Posterior vena cava (tissue), 2 donors: ENCODE data around the gene OGG1. TPM values are rescaled to one million over a fixed set of nuclear protein-coding genes. Genes with fewer than 3 reads are reported as not detected.

Source experiments
- DNase-seq: peaks from one replicate; pipeline ENCODE4 v3.0.0-alpha.2; 2020; ENCODE audit warnings: low spot score
- intact Hi-C, 2 donors: fragments of 100-400 bp; cut with DNase I; formaldehyde crosslinking; loops; one replicate each; pipeline versions ENCODE4 v1.14.1 to v1.14.2; 2022 to 2023
- total RNA-seq, 2 donors: library from RNA; stranded (reverse); fragmentation: NEBNext Ultra II Directional; extraction: Animal tissue kit (Norgen Biotek cat#: 25700); gene quantifications; one replicate each; pipeline ENCODE4 v1.2.1, GENCODE V29; 2021
- donor health status: DM: yes; HTN: yes; CAD: no.
- donor health status: DM: yes; HTN: yes; CAD: no.

OGG1 gene
- total RNA-seq, 2 donors from 2014 or later = 15.4 to 23.4 TPM

GRCh38 chr3:9797196-9797945, 47.6 kb downstream of the OGG1 start:
- intact Hi-C loops = no loop called here
- no peak for DNase-seq

DNA sequence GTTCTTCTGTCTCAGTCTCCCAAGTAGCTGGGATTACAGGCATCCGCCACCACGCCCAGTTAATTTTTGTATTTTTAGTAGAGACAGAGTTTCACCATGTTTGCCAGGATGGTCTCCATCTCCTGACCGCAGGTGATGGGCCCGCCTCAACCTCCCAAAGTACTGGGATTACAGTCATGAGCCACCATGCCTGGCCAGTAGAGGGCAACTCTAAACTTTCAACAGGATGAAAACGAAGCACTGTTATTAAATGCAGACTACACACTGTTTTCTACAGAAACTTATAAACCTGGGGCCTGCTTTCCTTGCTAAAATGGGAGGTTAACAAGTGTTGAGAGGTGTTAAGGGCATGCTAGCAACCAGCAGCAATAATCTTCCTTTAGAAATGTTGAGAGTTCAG, 50.8 kb downstream of the OGG1 start:
- no peak for DNase-seq
- intact Hi-C loops = no loop called here

GRCh38 chr3:9803494-9803893, 53.7 kb downstream of the OGG1 start:
- intact Hi-C loops = no loop called here
- no peak for DNase-seq

- no peak for DNase-seq
- intact Hi-C loops = no loop called here
Observed at GRCh38 chr3:9804996-9805395, 55.2 kb downstream of the OGG1 start.

- intact Hi-C loops = no loop called here
- no peak for DNase-seq
Observed at GRCh38 chr3:9806137-9806536, 56.4 kb downstream of the OGG1 start.

Other genes starting within 250 kb of the OGG1 start
- not detected for gene LHFPL4, start 196.1 kb upstream of the OGG1 start, total RNA-seq
- 10 to 100 TPM; 15.1 to 23.8 TPM for gene MTMR14, start 100.4 kb upstream of the OGG1 start, total RNA-seq
- gene CPNE9, start 46.1 kb upstream of the OGG1 start, total RNA-seq = not detected
- 10 to 100 TPM; 15.6 to 17.5 TPM for gene BRPF1, start 18.2 kb upstream of the OGG1 start, total RNA-seq
- 10 to 100 TPM; 47.8 to 50.6 TPM for gene CAMK1, start 20.0 kb downstream of the OGG1 start, total RNA-seq
- gene TADA3, start 42.5 kb downstream of the OGG1 start, total RNA-seq = 10 to 100 TPM; 44.2 to 48.8 TPM
- gene ARPC4, start 43.1 kb downstream of the OGG1 start, total RNA-seq = 100 to 1,000 TPM; 144 to 148 TPM
- 10 to 100 TPM; 24.9 to 44.4 TPM for gene TTLL3, start 60.3 kb downstream of the OGG1 start, total RNA-seq
- gene RPUSD3, start 94.1 kb downstream of the OGG1 start, total RNA-seq = 10 to 100 TPM; 18.2 to 20.0 TPM
- 1 to 10 TPM; 1.2 to 2.9 TPM for gene CIDEC, start 130.3 kb downstream of the OGG1 start, total RNA-seq
- gene JAGN1, start 140.7 kb downstream of the OGG1 start, total RNA-seq = 10 to 100 TPM; 19.6 to 20.0 TPM
- 1 to 10 TPM; 9.6 to 10.0 TPM for gene IL17RE, start 152.9 kb downstream of the OGG1 start, total RNA-seq
- 10 to 100 TPM; 31.9 to 41.1 TPM for gene IL17RC, start 167.1 kb downstream of the OGG1 start, total RNA-seq
- 10 to 100 TPM; 22.3 to 29.5 TPM for gene CRELD1, start 183.9 kb downstream of the OGG1 start, total RNA-seq
- gene PRRT3, start 202.5 kb downstream of the OGG1 start, total RNA-seq = 1 to 10 TPM; 1.5 to 2.7 TPM
- gene EMC3, start 236.9 kb downstream of the OGG1 start, total RNA-seq = 10 to 100 TPM; 50.4 to 52.8 TPM